HG02571 (cell line): Measurements from ENCODE around the gene CMTM4.
"Not testable (repeated sequence)": the region's sequence is repeated elsewhere in the genome, so short reads cannot be mapped to it uniquely, and the experiment has no call there.

ENCODE experiments used
- ATAC-seq: cut with Tn5 transposase; IDR thresholded peaks from one replicate; pipeline ENCODE4 v1.9.1; 2021; ENCODE audit warnings: mild to moderate bottlenecking, moderate library complexity; ENCODE audit not compliant: unreplicated experiment

CMTM4 gene

DNA sequence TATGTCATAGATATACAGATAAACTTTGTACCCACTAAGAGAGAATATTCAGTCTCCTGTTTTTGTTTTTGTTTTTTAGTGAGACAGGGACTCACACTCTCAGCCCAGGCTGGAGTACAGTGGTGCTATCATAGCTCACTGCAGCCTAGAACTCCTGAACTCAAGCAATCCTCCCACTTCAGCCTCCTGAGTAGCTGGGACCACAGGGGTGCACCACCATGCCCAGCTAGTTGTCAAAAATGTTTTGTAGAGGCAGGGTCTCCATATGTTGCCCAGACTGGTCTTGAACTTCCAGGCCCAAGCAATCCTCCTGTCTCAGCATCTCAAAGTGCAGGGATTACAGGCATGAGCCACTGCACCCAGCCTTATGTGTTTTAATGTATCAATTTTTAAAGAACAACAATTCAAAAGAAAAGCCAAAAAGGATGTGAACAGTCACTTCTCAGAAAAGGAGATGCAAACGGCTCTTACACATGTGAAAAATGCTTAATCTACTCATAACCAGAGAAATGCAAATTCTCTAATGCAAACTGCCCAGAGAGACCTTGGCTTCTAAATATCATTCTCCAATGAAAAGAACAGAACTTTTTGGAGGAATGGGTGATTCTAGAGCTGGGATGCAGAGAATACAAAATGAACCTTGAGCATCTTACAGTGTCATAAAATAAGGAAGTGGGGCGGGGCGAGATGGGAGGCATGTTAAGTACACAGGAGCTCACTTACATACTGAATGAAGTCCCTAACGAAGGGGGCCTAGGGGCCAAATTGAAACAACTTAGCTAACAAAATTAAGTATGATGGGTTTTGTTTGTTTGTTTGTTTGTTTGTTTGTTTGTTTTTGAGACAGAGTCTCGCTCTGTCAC lies 99.3 kb downstream of the CMTM4 start:
- ATAC-seq: no peak

DNA sequence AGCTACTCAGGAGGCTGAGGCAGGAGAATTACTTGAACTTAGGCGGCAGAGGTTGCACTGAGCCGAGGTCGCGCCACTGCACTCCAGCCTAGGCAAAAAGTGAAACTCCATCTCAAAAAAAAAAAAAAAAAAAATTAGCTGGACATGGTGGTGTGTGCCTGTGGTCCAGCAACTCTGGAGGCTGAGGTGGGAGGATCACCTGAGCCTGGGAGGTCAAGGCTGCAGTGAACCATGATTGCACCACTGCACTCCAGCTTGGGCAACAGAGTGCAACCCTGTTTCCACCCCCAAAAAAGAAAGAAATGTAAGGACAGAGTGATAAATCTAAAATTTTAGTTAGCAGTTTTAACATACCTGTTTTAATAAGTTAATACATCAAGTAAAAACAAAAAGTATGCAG lies 100.0 kb downstream of the CMTM4 start:
- not testable (repeated sequence) for ATAC-seq

DNA sequence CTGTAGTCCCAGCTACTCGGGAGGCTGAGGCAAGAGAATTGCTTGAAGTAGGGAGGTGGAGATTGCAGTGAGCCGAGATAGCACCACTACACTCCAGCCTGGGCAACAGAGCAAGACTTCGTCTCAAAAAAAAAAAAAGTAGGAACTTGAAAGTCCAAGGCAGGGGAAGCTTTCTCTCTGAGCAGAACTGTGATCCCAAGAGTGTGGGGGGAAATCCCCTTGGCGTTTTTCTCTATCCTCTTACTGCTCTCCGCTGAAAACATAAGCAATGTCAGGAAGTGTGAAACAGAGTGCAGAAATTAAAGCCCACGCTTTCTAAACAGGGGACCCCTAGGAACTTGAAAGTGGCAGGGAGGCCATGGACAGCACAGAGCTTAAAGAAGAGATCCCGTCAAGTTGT lies 101.8 kb downstream of the CMTM4 start:
- no peak for ATAC-seq

DNA sequence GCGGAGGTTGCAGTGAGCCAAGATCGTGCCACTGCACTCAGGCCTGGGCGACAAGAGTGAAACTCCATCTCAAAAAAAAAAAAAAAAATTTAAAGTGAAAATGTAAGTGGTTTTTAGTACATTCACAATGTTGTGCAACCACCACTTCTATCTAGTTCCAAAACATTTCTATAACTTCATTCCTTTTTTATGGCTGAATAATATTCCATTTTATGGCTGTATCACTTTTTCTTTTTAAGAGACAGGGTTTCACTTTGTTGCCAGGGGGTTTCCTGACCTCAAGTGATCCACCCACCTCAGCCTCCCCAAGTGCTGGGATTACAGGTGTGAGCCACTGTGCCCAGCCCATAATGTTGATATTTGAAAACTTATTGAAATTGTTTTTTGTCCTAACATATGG lies 103.7 kb downstream of the CMTM4 start:
- ATAC-seq: no peak

DNA sequence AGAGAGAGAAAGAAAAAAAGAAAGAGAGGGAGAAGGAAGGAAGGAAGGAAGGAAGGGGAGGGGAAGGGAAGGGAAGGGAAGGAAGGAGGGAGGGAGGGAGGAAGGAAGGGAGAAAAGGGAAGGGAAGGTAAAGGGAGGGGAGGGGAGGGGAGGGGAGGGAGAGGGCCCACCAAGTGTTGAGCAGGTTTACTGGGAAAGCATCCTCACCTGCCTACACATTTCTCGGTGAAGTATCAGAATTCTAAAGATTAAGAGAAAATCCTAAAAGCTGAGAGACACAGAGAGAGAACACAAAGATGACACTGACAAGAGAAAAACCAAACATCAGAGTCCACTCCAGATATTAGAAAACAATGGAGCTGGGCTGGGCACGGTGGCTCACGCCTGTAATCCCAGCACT lies 104.3 kb downstream of the CMTM4 start:
- no peak for ATAC-seq

DNA sequence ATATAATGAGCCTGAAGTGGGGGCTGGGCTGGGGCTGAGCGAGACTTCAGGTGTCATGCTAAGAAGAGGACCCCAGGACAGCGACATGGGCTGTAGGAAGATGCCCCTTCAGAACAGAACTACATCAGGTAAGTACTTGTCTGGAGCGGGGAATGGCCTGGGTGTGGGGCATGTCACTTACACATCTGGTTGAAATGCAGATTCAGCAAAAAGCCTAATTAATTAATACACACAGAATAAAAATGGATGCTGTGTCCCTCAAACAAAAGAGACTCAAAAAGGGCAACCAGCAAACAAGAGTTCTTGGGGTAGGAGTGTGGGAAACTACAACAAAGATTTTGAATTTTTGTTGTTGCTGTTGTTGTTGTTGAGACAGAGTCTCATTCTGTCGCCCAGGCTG lies 105.5 kb downstream of the CMTM4 start:
- ATAC-seq: no peak

DNA sequence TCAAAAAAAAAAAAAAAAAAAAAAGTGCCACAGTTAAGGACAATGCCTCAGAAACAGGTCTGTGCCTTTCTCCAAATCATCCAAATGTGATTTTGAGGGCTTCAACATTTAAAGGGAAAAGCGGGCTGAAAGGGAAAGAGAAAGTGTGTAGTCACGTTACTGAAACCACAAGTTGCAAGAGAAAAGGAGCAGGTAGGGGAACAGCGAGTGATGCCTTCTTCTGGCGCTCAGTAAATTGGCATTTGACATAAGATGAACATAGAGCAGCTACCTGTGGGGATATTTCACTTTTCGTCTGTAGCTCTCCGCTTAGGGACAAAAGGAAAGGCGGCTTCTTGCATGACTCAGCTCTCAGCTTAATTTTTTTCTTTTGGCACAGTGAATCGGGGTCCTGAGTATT lies 106.2 kb downstream of the CMTM4 start:
- no peak for ATAC-seq

DNA sequence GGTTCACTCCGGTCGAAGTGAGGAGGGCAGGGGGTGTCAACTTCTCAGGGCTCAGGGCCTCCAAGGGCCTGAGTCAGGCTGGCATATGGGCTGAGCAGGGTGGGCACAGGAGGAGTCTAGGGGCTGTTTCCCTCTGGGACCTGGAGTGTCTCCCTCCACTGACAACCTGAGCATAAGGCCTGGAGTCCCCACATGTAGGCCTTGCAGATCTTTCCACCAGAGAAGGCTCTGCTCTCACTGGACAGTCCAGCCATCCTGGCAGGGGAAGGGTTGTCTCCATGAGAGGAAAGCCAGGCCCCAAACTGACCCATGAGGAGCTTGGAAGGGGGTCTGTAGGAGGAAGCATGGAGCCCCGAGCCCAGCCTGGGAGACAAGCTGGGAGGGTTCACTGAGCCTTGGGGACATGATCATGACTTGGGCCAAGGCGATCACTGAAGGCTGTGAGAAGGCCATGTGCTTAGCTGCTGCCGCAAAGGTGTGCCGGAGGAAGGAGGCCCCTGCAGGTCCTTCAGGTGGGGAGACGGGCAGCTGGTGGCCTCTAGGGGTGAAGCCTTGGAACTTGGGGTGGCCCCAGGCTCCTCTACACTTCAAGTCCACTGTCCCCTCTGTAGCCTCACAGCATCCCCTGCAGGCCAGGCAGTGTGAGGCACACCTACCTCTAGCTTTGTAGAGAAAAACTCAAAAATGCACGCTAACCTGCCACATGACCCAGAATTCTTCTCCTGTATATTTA lies 107.4 kb downstream of the CMTM4 start:
- no peak for ATAC-seq

DNA sequence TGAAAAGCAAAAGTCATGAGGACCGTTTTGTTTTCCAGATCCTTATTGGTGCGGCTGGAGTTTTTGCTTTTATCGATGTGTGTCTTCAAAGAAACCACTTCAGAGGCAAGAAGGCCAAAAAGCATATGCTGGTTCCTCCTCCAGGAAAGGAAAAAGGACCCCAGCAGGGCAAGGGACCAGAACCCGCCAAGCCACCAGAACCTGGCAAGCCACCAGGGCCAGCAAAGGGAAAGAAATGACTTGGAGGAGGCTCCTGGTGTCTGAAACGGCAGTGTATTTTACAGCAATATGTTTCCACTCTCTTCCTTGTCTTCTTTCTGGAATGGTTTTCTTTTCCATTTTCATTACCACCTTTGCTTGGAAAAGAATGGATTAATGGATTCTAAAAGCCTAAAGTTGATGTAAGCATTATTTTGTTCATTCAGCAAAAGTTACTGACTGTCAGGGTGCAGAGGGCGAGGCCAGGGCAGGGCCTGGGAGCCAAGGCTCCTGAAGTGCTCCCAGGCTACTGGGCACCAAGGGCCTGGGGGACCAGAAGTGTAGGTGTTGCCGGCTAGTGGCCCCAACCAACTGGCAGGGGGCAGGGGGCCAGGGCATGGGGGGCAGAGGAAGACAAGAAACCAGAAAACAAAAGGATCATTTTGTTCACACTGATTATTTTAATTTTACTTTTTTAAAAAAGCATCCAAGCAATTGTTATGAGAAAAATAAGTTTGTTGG lies 108.5 kb downstream of the CMTM4 start:
- no peak for ATAC-seq

DNA sequence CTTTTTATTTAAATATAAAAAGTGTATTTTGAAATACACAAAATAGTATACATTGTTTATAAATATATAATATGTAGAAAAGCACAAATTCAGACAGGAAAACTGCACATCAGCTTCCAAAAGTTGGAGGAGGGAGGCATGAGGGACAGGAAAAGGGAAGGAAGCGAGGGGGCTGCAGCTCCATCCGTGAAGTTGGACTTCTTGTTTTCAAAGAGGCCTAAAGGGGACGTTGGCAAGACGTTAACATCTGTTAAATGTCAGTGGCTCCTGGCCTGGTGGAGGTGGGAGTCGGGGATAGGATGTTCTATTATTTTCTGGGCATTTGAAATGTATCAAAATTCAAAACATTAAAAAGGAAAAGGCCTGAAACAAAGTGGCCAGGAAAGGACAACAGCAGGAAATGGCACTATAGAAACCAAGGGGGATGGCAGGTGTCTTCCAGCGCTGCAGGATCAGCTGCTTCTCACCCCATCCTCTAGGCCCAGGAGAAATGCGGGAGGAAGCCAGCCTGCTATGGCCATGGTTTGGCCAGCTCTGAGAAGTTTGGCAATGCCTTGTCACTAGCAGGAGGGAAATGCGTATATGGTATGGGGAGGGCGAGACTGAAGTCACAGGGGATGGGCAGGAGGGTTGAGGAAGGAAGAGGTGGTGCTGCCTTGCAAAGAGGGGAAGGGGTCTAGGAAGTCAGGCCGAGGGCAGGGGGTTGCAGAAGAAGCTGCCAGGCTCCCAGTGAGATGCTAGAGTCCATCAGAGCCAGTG lies 110.9 kb downstream of the CMTM4 start:
- no peak for ATAC-seq

DNA sequence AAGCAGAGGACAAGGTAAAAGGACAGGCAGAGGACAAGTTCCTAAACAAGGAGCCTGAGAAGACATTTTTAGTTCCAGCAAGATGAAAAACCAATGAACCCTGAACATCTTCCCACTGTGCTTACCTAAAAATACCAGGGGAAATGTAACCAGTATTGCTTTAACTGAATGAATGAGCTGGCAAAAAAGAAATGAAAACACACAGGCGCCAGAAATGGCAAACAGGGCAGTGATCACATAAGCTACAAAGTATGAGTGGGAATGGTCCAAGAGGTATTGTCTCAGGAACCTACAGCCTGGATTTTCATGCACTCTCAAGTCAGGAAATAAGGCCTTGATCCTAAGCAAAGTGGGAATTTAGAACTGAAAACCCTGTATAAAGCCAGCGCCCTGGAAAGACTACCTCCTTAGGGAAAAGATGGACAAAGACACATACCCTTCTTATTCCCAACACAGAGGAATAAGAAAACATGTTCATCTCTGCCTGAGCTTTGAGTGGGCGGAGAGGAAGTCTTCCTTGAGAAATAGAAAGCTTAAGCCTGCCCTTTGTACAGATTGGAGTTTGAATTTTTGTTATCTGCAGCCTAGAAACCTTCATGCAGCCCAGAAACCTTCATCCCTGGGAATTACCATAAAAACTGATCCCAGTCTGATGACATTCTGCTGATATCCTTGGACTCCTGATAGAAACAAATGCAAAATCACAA lies 115.1 kb downstream of the CMTM4 start:
- ATAC-seq: no peak

DNA sequence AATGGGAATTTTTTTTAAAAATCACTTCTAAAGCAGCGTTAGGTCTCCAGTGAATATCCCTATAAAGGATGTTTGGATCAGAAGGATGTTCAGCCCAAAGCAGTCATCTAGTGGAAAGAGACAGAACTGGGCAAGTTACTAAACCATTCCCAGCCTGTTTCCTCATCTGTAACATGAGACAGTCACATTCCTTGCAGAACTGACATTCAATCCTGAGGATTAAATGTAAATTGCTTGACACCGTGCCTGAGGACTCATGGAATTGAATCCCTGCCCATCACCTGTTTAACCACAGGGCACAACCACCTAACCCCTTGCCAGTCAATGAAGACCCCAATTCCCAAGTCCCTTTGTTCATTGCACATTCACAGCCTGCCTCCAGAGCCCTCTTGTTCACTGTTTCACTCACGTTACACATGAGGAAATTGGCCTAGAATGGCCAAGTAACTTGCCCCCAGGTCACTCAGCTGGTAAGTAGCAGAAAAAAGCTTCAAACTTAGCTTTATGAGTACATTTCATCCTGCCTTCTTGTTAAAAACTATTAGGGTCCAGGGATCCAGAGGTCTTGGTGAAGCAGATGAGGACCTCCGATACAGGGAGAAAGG lies 115.8 kb downstream of the CMTM4 start:
- ATAC-seq: no peak

DNA sequence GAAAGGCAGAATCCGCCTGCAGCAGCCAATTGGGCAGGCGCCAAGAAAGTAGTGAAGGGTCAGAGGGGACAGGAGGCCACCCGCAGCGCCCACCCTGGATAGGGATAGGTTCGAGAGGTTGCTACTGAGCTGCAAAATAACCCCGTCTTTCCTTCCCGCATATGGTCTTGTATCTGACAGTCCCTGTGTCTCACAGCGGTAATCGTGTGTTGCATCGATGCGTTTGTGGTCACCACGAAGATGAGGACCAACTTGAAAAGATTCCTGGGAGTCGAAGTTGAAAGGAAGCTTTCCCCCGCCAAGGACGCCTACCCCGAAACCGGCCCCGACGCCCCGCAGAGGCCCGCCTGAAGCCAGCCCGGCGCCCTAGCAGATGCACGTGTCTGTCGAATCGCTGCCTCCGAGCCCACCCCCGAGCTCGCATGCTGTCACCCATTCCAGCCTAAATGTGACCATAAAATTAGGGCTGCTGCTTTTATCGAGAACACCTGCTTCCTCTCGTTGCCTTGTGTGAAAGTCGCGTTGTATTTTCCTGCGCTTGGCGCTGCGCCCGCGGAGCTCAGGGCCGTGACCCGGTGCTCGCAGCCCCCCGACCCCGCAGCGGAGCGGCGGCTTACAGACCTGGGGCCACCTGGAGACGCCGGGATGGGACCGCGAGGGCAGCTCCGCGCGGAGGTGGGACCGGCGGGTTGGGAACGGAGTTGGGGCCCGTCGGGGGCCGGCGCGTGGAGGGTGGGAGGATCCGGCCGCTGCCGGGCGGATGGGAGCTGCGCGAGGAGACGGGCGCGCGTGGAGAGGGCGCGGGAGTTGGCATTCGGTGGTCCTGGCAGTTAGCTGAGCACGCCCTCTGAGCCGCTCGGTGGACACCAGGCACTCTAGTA lies 117.7 kb downstream of the CMTM4 start, which contains the start of gene CMTM2:
Gene CMTM2 (plus strand): TSS at position 813 of the 881 bp plus-strand sequence. CDS start 145 bp downstream, outside the sequence.
- no peak for ATAC-seq

DNA sequence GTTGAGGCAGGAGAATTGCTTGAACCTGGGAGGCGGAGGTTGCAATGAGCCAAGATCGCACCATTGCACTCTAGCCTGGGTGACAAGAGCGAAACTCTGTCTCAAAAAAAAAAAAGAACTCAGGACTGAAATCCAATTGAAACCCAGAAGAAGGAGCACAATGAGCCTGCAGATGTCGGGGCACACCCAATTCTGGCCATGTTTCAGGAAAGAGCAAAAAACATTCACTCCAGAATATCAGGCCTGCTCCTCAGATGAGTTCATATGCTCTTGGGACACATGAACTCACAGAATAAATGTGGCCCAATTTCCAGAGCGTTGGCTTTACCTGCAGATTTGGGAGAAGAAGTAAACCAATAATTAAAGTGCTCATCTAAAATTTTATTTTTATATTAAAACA lies 120.2 kb downstream of the CMTM4 start:
- ATAC-seq: no peak

DNA sequence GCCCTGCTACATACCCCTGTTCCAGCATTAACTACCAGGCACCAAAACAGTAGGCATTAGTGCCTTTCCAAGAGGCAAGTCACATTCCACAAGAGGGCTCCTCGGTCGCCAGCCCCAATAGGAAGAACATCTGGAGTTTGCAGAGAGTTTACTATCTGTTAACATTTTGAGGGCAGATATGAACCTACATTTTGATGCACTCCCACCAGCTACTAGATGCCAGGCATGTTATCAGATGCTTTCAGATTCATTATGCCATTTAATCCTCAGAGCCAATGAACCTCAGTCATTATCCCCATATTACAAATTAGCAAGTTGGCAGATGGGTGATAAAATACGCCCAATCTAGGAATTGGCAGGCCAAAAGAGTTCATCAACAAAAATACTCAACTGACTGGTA lies 121.5 kb downstream of the CMTM4 start:
- no peak for ATAC-seq

DNA sequence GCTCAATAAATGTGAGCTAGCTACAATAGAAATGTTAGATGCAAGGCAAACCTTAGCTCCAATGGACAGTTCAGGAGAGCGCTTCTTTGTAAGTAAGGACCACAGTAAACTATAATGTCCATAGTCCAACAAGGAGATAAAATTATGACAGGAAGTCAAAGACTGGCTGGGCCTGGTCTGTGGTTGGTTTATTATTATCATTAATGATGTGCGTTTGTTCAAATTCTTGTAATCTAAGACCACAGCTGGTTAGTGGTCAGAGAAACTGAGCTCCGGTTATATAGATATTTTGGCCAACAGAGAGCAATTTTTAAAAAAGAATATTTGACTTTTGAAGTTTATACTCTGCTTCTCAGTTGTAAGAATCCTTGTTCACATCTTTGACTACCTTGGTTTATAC lies 122.0 kb downstream of the CMTM4 start:
- no peak for ATAC-seq

DNA sequence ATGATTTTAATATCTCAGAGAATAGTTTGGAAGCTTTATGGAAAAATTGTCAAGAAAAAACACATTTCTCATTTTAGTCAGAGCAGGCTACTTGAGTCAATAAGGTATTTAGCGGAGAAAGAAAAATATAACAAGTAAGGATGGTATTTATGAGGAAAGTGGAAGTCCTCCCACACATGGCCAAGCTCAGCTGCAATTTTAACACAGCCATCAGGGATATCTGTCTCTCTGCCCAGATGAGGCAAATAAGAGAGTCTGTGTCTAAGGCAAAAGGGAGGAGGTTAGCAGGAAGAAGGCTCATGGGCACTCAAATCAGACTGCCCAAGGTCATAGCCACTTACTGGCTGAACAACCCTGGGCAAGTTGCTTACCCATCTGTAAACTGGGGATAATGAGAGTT lies 122.5 kb downstream of the CMTM4 start:
- ATAC-seq: no peak

DNA sequence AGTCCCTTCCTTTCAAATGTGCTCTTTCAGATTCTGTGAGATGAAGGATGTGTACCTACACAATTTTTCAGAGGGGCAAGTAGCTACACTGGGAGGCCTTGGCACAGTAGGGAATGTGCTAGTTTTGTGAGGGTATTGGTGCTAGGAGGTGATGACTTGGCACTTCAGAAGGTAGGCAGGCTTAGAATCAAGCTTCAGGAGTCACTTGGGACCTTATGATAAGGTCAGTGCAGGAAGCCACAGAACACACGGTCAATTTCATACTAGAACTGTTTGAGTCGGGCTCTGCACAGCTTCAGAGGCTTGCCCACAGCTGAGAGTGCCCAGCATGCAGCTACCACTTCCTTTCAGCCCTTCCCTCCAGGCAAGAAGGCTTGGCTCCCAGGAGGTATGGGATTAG lies 124.2 kb downstream of the CMTM4 start:
- no peak for ATAC-seq
